NCI-H1417 (cell line): ENCODE data around the gene ZBTB17.
"Not testable (repeated sequence)": the region's sequence is repeated elsewhere in the genome, so short reads cannot be mapped to it uniquely, and the experiment has no call there.

Experiments used
- DNase-seq, 3 experiments: peaks; one replicate each; lab custom pipeline; 2025; lab: John Stamatoyannopoulos, UW

The ZBTB17 gene

GRCh38 chr1:16011936-16012589 is 36.2 kb upstream of the ZBTB17 start:
- DNase-seq, result no peak

- no peak for DNase-seq
Measured at GRCh38 chr1:16010837-16011236, 34.9 kb upstream of the ZBTB17 start.

- no peak for DNase-seq
Measured at GRCh38 chr1:16009678-16010077, 33.8 kb upstream of the ZBTB17 start.

GRCh38 chr1:16009030-16009460 is 33.1 kb upstream of the ZBTB17 start:
- DNase-seq, result peak; percentile 61 to 87 (median 66)

GRCh38 chr1:16007671-16008341 is 31.9 kb upstream of the ZBTB17 start:
- DNase-seq, result no peak

- DNase-seq, result peak in 1 of 3 experiments; percentile 8
Measured at GRCh38 chr1:16006552-16007485, 30.9 kb upstream of the ZBTB17 start.

GRCh38 chr1:16006010-16006409 is 30.1 kb upstream of the ZBTB17 start:
- no peak for DNase-seq

GRCh38 chr1:16005597-16005996 is 29.7 kb upstream of the ZBTB17 start:
- no peak for DNase-seq

GRCh38 chr1:16001274-16001673 is 25.4 kb upstream of the ZBTB17 start:
- DNase-seq, result not testable (repeated sequence)

GRCh38 chr1:15998929-15999328 is 23.0 kb upstream of the ZBTB17 start:
- DNase-seq, result no peak

- DNase-seq, result no peak
Measured at GRCh38 chr1:15997637-15998280, 21.9 kb upstream of the ZBTB17 start.

- DNase-seq, result no peak
Measured at GRCh38 chr1:15997076-15997585, 21.2 kb upstream of the ZBTB17 start.

GRCh38 chr1:15994590-15995351 is 18.9 kb upstream of the ZBTB17 start:
- peak in 2 of 3 experiments; percentile 10 to 35 for DNase-seq

- no peak for DNase-seq
Measured at GRCh38 chr1:15994081-15994480, 18.2 kb upstream of the ZBTB17 start.

GRCh38 chr1:15993666-15994065 is 17.8 kb upstream of the ZBTB17 start:
- DNase-seq, result no peak

GRCh38 chr1:15992582-15993500 is 16.9 kb upstream of the ZBTB17 start:
- no peak for DNase-seq

GRCh38 chr1:15992187-15992553 is 16.3 kb upstream of the ZBTB17 start:
- DNase-seq, result no peak

GRCh38 chr1:15991427-15992186 is 15.7 kb upstream of the ZBTB17 start:
- no peak for DNase-seq

GRCh38 chr1:15989776-15990175 is 13.9 kb upstream of the ZBTB17 start:
- DNase-seq, result no peak
